GM19023 (cell line): ENCODE measurements around the gene ESF1.
"Not testable (repeated sequence)": the region's sequence is repeated elsewhere in the genome, so short reads cannot be mapped to it uniquely, and the experiment has no call there.

Experiments
- ATAC-seq: cut with Tn5 transposase; IDR thresholded peaks from one replicate; pipeline ENCODE4 v1.9.1; 2021; ENCODE audit warnings: mild to moderate bottlenecking, moderate library complexity; ENCODE audit not compliant: unreplicated experiment

The ESF1 gene

GRCh38 chr20:13791540-13792459 is 7.1 kb upstream of the ESF1 start:
- no peak for ATAC-seq

- no peak for ATAC-seq
These were observed 6.0 kb upstream of the ESF1 start for GRCh38 chr20:13790708-13791107.

GRCh38 chr20:13788167-13788834 is 3.6 kb upstream of the ESF1 start:
- no peak for ATAC-seq

- no peak for ATAC-seq
These were observed 1.6 kb upstream of the ESF1 start for GRCh38 chr20:13786143-13786828.

GRCh38 chr20:13784271-13784892 is 337 bp downstream of the ESF1 start:
- peak; percentile 23 for ATAC-seq

- no peak for ATAC-seq
These were observed 1.2 kb downstream of the ESF1 start for GRCh38 chr20:13783528-13783927.

GRCh38 chr20:13778827-13779226 is 5.9 kb downstream of the ESF1 start:
- ATAC-seq, result no peak

GRCh38 chr20:13777171-13777601 is 7.5 kb downstream of the ESF1 start:
- no peak for ATAC-seq

GRCh38 chr20:13775867-13776266 is 8.9 kb downstream of the ESF1 start:
- no peak for ATAC-seq

- ATAC-seq, result no peak
These were observed 12.2 kb downstream of the ESF1 start for GRCh38 chr20:13772529-13772928.

GRCh38 chr20:13771853-13772453 is 12.8 kb downstream of the ESF1 start:
- ATAC-seq, result no peak

GRCh38 chr20:13770141-13770540 is 14.6 kb downstream of the ESF1 start:
- no peak for ATAC-seq

- no peak for ATAC-seq
These were observed 18.8 kb downstream of the ESF1 start for GRCh38 chr20:13765868-13766416.

- ATAC-seq, result no peak
These were observed 19.4 kb downstream of the ESF1 start for GRCh38 chr20:13765299-13765698.

GRCh38 chr20:13760451-13760946 is 24.2 kb downstream of the ESF1 start:
- ATAC-seq, result not testable (repeated sequence)

- no peak for ATAC-seq
These were observed 25.8 kb downstream of the ESF1 start for GRCh38 chr20:13758884-13759283.

- ATAC-seq, result no peak
These were observed 28.2 kb downstream of the ESF1 start for GRCh38 chr20:13756551-13756950.

- ATAC-seq, result no peak
These were observed 28.9 kb downstream of the ESF1 start for GRCh38 chr20:13755809-13756208.

GRCh38 chr20:13753436-13754036 is 31.2 kb downstream of the ESF1 start:
- no peak for ATAC-seq

- no peak for ATAC-seq
These were observed 34.9 kb downstream of the ESF1 start for GRCh38 chr20:13749811-13750210.
